VCaP (cell line): Measurements from ENCODE around the gene RHBDL1.

Experiments
- H3K27ac ChIP-seq: fragments of 450-650 bp; 2 replicates; pipeline ENCODE4 v1.5.1; 2017
- TF ChIP-seq, protein P1 (sequence below): fragments of 450-650 bp; conservative IDR thresholded peaks from 2 replicates; pipeline ENCODE4 v1.5.1; 2017; ENCODE audit warnings: mild to moderate bottlenecking, moderate library complexity

The RHBDL1 gene

DNA sequence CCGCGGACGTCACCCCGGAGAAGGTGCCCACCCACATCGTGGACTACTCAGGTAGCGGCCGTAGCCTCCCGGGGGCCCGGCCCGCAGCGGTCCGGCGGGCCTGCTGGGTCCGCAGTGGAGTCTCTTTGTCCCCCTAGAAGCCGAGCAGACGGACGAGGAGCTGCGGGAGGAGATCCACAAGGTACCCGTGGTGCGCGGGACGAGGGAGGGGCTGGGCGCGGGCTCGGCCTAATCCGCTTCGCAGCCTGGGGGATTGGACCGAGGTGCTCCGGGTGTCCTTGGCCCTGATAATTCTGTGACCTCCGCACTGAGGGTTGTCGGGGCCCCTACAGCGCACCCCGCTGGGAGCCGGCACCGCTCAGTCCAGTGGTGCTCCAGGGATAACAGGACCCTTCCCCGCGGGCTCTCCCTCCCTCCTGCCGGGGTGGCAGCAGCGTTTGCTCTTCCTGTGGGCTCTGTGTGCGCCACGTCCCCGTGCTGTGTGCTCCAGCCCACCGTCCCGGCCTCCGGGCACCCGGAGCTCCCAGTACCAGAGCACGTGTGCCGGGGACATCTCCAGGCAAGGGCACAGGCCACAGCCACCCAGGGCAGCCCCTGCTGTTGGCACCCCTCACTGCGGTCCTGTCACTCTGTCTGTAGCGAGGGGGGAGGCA, 6.8 kb upstream of the RHBDL1 start:
- H3K27ac ChIP-seq = peak overlapping the region; percentile 86
- TF ChIP-seq, protein P1, sequence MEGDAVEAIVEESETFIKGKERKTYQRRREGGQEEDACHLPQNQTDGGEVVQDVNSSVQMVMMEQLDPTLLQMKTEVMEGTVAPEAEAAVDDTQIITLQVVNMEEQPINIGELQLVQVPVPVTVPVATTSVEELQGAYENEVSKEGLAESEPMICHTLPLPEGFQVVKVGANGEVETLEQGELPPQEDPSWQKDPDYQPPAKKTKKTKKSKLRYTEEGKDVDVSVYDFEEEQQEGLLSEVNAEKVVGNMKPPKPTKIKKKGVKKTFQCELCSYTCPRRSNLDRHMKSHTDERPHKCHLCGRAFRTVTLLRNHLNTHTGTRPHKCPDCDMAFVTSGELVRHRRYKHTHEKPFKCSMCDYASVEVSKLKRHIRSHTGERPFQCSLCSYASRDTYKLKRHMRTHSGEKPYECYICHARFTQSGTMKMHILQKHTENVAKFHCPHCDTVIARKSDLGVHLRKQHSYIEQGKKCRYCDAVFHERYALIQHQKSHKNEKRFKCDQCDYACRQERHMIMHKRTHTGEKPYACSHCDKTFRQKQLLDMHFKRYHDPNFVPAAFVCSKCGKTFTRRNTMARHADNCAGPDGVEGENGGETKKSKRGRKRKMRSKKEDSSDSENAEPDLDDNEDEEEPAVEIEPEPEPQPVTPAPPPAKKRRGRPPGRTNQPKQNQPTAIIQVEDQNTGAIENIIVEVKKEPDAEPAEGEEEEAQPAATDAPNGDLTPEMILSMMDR = no peak

DNA sequence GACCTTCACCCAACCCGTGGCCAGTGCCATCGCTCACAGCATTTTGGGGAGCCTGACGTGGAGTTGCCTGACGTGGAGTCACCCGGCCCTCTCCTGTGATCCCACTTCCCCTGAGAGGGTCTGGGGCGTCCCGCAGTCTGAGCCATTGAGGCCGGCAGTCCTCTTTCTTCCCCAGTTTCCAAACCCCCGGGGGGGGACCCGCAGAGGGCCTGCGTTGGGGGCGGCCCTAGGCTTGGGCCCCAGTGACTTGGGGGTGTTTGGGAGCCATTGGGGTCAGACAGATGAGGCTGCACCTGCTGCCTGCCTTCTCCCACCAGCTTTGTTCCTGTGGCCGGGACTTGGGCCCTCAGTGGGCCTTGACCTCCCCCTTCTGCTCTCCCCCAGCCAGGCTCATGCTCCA, 5.8 kb upstream of the RHBDL1 start:
- no peak overlapping the region for H3K27ac ChIP-seq
- TF ChIP-seq, protein P1 = no peak

DNA sequence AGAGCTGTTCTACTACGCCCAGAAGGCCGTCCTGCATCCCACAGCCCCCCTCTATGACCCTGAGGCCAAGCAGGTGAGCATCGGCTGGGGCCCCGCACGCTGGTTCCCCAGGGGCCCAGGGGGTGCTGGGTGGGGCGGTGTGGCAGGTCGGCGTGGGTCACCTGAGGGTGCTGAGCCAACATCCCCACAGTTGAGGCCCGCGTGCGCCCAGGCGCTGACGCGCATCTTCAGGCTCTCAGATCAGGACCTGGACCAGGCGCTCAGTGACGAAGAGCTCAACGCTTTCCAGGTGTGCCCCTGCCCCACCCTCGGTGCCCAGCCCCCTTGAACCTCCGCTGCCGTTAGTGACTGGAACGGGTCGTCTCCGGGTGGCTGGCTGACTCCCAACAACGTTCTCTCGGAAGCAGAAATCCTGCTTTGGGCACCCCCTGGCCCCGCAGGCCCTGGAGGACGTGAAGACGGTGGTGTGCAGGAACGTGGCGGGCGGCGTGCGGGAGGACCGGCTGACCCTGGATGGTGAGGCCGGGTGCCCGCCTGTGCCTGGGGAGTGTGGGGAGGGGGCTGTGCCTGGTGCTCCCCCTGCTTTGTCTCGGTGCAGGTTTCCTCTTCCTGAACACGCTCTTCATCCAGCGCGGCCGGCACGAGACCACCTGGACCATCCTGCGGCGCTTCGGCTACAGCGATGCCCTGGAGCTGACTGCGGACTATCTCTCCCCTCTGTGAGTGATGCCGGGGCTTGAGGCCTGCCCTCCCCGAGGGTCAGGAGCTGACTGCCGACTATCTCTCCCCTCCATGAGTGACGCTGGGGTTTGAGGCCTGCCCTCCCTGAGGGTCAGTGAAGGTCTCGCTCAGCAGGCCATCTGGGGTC, 4.8 kb upstream of the RHBDL1 start:
- TF ChIP-seq, protein P1 = no peak
- H3K27ac ChIP-seq = no peak overlapping the region

DNA sequence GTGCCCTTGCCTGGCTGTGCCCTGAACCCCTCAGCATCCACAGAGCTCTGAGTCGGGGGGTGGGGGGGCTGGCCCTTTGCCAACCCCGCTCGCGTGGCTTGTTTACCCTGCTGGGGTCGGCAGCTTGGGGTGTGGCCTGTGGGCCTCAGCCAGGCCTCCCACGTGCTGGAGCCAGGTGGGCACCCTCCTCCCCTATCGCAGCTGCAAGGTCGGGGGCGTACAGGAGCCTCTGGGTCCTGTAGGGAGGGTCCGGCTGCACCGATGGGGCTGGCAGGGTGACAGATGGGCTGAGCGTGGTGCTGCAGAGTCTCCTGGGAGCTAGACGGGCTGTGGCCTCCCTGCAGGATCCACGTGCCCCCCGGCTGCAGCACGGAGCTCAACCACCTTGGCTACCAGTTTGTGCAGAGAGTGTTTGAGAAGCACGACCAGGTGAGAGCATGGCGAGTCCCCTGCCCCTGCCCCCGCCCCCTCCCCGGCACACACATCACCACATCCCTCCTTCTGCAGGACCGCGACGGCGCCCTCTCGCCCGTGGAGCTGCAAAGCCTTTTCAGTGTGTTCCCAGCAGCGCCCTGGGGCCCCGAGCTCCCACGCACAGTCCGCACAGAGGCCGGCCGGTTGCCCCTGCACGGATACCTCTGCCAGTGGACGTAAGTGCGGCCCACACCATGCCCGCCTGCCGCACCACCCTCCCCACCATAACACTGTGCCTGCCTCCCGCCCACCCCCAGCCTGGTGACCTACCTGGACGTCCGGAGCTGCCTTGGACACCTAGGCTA, 3.9 kb upstream of the RHBDL1 start:
- H3K27ac ChIP-seq = no peak overlapping the region
- TF ChIP-seq, protein P1 = no peak

GRCh38 chr16:672371-672770, 3.1 kb upstream of the RHBDL1 start:
- TF ChIP-seq, protein P1 = no peak
- H3K27ac ChIP-seq = no peak overlapping the region

- TF ChIP-seq, protein P1 = no peak
- H3K27ac ChIP-seq = no peak overlapping the region
These were observed 2.6 kb upstream of the RHBDL1 start for GRCh38 chr16:672851-673250.
